Measurements from ENCODE around the gene ADGRG3.

- TF ChIP-seq CTCF (IDR thresholded peaks at IDR 0.05 in 2 of 3, conservative IDR thresholded peaks at IDR 0.05 in 1 of 3; ENCODE audit: insufficient read depth in 2 of 3, low read depth in 1 of 3, low read length in 3 of 3): no peak
- TF ChIP-seq SIN3A (IDR thresholded peaks at IDR 0.05; ENCODE audit: borderline replicate concordance in 2 of 2, control insufficient read depth in 1 of 2, low read depth in 2 of 2, low read length in 2 of 2): no peak
- no peak for TF ChIP-seq ATF3 (IDR thresholded peaks at IDR 0.05)
- TF ChIP-seq ATF3 (CRISPR knock-in tag; conservative IDR thresholded peaks at IDR 0.05): no peak
- no peak for TF ChIP-seq ZKSCAN1 (IDR thresholded peaks at IDR 0.05; ENCODE audit: low read depth, low read length)
- TF ChIP-seq THRAP3 (IDR thresholded peaks at IDR 0.05; ENCODE audit: borderline replicate concordance): no peak
- no peak for TF ChIP-seq POLR2AphosphoS5 (IDR thresholded peaks at IDR 0.05; ENCODE audit: control insufficient read depth, insufficient read depth, low read depth, low read length)
- TF ChIP-seq ZNF274 (IDR thresholded peaks at IDR 0.05; ENCODE audit: borderline replicate concordance, low read depth, low read length): no peak
- no peak for TF ChIP-seq U2AF1 (optimal IDR thresholded peaks at IDR 0.05; ENCODE audit: low read depth, low read length)
Observed at GRCh38 chr16:57672824-57673223, 4.7 kb downstream of the ADGRG3 start.
